ENCODE results near the gene LLGL2.

The LLGL2 gene

GRCh38 chr17:75616521-75617122, 91.1 kb downstream of the LLGL2 start:
- no peak for DNase-seq

GRCh38 chr17:75617218-75617617, 91.7 kb downstream of the LLGL2 start:
- DNase-seq = no peak

GRCh38 chr17:75617675-75618074, 92.2 kb downstream of the LLGL2 start:
- DNase-seq = no peak

GRCh38 chr17:75619506-75620431, 94.3 kb downstream of the LLGL2 start:
- no peak for DNase-seq

- no peak for DNase-seq
Observed at GRCh38 chr17:75621489-75621888, 96.0 kb downstream of the LLGL2 start.

- DNase-seq = no peak
Observed at GRCh38 chr17:75622076-75622475, 96.6 kb downstream of the LLGL2 start.

GRCh38 chr17:75622771-75623273, 97.3 kb downstream of the LLGL2 start:
- DNase-seq = no peak

- no peak for DNase-seq
Observed at GRCh38 chr17:75623386-75623785, 97.9 kb downstream of the LLGL2 start.

GRCh38 chr17:75624021-75624420, 98.5 kb downstream of the LLGL2 start:
- DNase-seq = no peak

Measured in NCI-H524 treated with DMSO at 0.1 percent for 48 hours (cell line).